ENCODE results near the gene GSTP1. TPM values are rescaled to one million over a fixed set of nuclear protein-coding genes. Genes with fewer than 3 reads are reported as not detected.
"Not testable (repeated sequence)": the region's sequence is repeated elsewhere in the genome, so short reads cannot be mapped to it uniquely, and the experiment has no call there.

GSTP1 gene
- total RNA-seq, 6 donors from 2014 or later = 600 to 1,952 (median 1,144) TPM

- 65 to 68% methylated on average over 3 of the region's 3 CpGs for WGBS, 2 donors
- Histone ChIP-seq H3K27me3 (no peaks in the 10 kb centered on the region), H3K27ac (no peak overlapping the region), H3K4me3 (no peak overlapping the region), H3K9me3 (no peaks in the 10 kb centered on the region), H3K4me1 (no peaks in the 10 kb centered on the region), H3K36me3 (no peaks in the 10 kb centered on the region)
- no peak for ATAC-seq (ENCODE audit: low FRiP score in 2 of 2)
- no peak for DNase-seq
- no peak for TF ChIP-seq CTCF (IDR thresholded peaks at IDR 0.05)
- no peak for TF ChIP-seq POLR2AphosphoS5 (IDR thresholded peaks at IDR 0.05)
- no peak for TF ChIP-seq EP300 (IDR thresholded peaks at IDR 0.05)
- TF ChIP-seq POLR2A (IDR thresholded peaks at IDR 0.05) = no peak
These were observed 27.4 kb upstream of the GSTP1 start for GRCh38 chr11:67556244-67556643.

- no peaks in the 10 kb centered on the region for H3K27me3 ChIP-seq
- no peaks in the 10 kb centered on the region for H3K9me3 ChIP-seq
- no peaks in the 10 kb centered on the region for H3K4me1 ChIP-seq
- DNase-seq (peak in 1 of 2 donors; percentile 71), ATAC-seq (ENCODE audit: low FRiP score in 2 of 2) (peak; percentile 75 to 89)
- TF ChIP-seq POLR2A (IDR thresholded peaks at IDR 0.05) = peak in 1 of 4 donors; percentile 56
- TF ChIP-seq EP300 (IDR thresholded peaks at IDR 0.05) = no peak
- no peak for TF ChIP-seq CTCF (IDR thresholded peaks at IDR 0.05)
- peak overlapping the region; percentile 63 to 83 (median 69) for H3K27ac ChIP-seq
- 58 to 67% methylated on average over 19 of the region's 19 CpGs for WGBS, 2 donors
- H3K36me3 ChIP-seq = no peaks in the 10 kb centered on the region
- H3K4me3 ChIP-seq = peak overlapping the region in 2 of 4 donors; percentile 10 to 18
These were observed 25.4 kb upstream of the GSTP1 start for GRCh38 chr11:67558084-67558772.

GRCh38 chr11:67561971-67562619 lies 21.5 kb upstream of the GSTP1 start:
- TF ChIP-seq POLR2AphosphoS5 (IDR thresholded peaks at IDR 0.05) (no peak), POLR2A (IDR thresholded peaks at IDR 0.05) (no peak), CTCF (IDR thresholded peaks at IDR 0.05) (no peak), EP300 (IDR thresholded peaks at IDR 0.05) (no peak)
- Histone ChIP-seq H3K9me3 (no peaks in the 10 kb centered on the region), H3K27me3 (no peaks in the 10 kb centered on the region), H3K4me1 (no peaks in the 10 kb centered on the region), H3K4me3 (no peak overlapping the region), H3K27ac (no peak overlapping the region), H3K36me3 (no peaks in the 10 kb centered on the region)
- no peak for ATAC-seq (ENCODE audit: low FRiP score in 2 of 2)
- 71 to 77% methylated on average over 10 of the region's 10 CpGs for WGBS, 2 donors
- no peak for DNase-seq

GRCh38 chr11:67562963-67563704 lies 20.5 kb upstream of the GSTP1 start:
- DNase-seq (no peak), ATAC-seq (ENCODE audit: low FRiP score in 2 of 2) (no peak)
- TF ChIP-seq CTCF (IDR thresholded peaks at IDR 0.05) (no peak), POLR2A (IDR thresholded peaks at IDR 0.05) (no peak), POLR2AphosphoS5 (IDR thresholded peaks at IDR 0.05) (no peak), EP300 (IDR thresholded peaks at IDR 0.05) (no peak)
- WGBS, 2 donors = 63 to 67% methylated on average over 10 of the region's 10 CpGs
- Histone ChIP-seq H3K4me3 (no peak overlapping the region), H3K27ac (peak overlapping the region in 1 of 4 donors; percentile 12), H3K36me3 (no peaks in the 10 kb centered on the region), H3K27me3 (no peaks in the 10 kb centered on the region), H3K4me1 (no peaks in the 10 kb centered on the region), H3K9me3 (no peaks in the 10 kb centered on the region)

- not testable (repeated sequence) for H3K4me3 ChIP-seq, H3K27ac ChIP-seq, H3K9me3 ChIP-seq, H3K4me1 ChIP-seq, DNase-seq, H3K27me3 ChIP-seq, H3K36me3 ChIP-seq
- peak in 1 of 2 donors; percentile 72 for ATAC-seq (ENCODE audit: low FRiP score in 2 of 2)
- 70 to 72% methylated on average over 11 of the region's 11 CpGs for WGBS, 2 donors
These were observed 19.9 kb upstream of the GSTP1 start for GRCh38 chr11:67563705-67564114.

Data from upper lobe of left lung (tissue), 6 donors.